ENCODE measurements around the gene GPR25.

The GPR25 gene

GRCh38 chr1:200908191-200908868 is 35.5 kb downstream of the GPR25 start:
- H3K4me3 ChIP-seq (ENCODE audit: insufficient read depth, low read length, poor library complexity, severe bottlenecking), result no peak overlapping the region
- H3K9ac ChIP-seq (ENCODE audit: low read length), result no peak overlapping the region
- H3K4me2 ChIP-seq (ENCODE audit: low read depth, low read length, poor library complexity, severe bottlenecking), result no peak overlapping the region
- no peak for TF ChIP-seq EZH2phosphoT487 (conservative IDR thresholded peaks at IDR 0.05; ENCODE audit: low read length)
- TF ChIP-seq, protein P1, sequence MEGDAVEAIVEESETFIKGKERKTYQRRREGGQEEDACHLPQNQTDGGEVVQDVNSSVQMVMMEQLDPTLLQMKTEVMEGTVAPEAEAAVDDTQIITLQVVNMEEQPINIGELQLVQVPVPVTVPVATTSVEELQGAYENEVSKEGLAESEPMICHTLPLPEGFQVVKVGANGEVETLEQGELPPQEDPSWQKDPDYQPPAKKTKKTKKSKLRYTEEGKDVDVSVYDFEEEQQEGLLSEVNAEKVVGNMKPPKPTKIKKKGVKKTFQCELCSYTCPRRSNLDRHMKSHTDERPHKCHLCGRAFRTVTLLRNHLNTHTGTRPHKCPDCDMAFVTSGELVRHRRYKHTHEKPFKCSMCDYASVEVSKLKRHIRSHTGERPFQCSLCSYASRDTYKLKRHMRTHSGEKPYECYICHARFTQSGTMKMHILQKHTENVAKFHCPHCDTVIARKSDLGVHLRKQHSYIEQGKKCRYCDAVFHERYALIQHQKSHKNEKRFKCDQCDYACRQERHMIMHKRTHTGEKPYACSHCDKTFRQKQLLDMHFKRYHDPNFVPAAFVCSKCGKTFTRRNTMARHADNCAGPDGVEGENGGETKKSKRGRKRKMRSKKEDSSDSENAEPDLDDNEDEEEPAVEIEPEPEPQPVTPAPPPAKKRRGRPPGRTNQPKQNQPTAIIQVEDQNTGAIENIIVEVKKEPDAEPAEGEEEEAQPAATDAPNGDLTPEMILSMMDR (IDR thresholded peaks at IDR 0.05; ENCODE audit: insufficient read depth, low read length, poor library complexity, severe bottlenecking), result no peak
- no peaks in the 10 kb centered on the region for H3K27me3 ChIP-seq (ENCODE audit: low read length)
- H3K79me2 ChIP-seq (ENCODE audit: insufficient read depth, low read length), result no peaks in the 10 kb centered on the region
- no peaks in the 10 kb centered on the region for H3K36me3 ChIP-seq (ENCODE audit: low read length)
- no peaks in the 10 kb centered on the region for H3K9me2 ChIP-seq (replicated peaks; ENCODE audit: insufficient read depth, low read length)
- no peaks in the 10 kb centered on the region for H4K20me1 ChIP-seq (ENCODE audit: low read depth, low read length)
- H2AFZ ChIP-seq (ENCODE audit: low read depth, low read length, severe bottlenecking), result no peak overlapping the region
- H3K9me3 ChIP-seq (ENCODE audit: insufficient read depth, low read length), result no peaks in the 10 kb centered on the region
- no peak overlapping the region for H3K27ac ChIP-seq (ENCODE audit: low read depth, low read length)
- H3F3A ChIP-seq (ENCODE audit: insufficient read depth), result no peaks in the 10 kb centered on the region

DNA sequence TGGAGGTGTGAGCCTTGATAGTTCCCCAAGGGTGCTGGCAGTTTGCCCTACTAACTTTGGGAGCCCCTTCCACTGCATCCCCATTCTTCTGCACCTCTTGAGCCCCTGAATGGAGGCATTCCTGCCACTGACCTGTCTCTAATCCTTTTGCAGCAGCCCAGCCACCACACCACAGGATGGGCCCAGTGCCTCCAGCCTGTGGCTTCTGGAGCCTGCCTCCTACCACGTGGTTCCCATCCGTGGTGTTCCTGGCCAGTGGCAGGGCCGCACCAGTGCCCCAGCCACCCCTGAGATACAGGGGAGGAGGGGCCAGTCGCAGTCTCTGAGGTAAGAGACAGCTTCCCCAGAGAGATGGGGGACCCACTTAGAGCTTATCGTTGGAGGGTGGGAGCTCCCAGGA is 36.3 kb downstream of the GPR25 start:
- Histone ChIP-seq H3K27ac (ENCODE audit: low read depth, low read length) (no peak overlapping the region), H3K27me3 (ENCODE audit: low read length) (no peaks in the 10 kb centered on the region), H3K9ac (ENCODE audit: low read length) (no peak overlapping the region), H3K4me3 (ENCODE audit: insufficient read depth, low read length, poor library complexity, severe bottlenecking) (no peak overlapping the region), H3K36me3 (ENCODE audit: low read length) (no peaks in the 10 kb centered on the region), H4K20me1 (ENCODE audit: low read depth, low read length) (no peaks in the 10 kb centered on the region), H3K79me2 (ENCODE audit: insufficient read depth, low read length) (no peaks in the 10 kb centered on the region), H3K9me3 (ENCODE audit: insufficient read depth, low read length) (no peaks in the 10 kb centered on the region), H2AFZ (ENCODE audit: low read depth, low read length, severe bottlenecking) (no peak overlapping the region), H3K9me2 (replicated peaks; ENCODE audit: insufficient read depth, low read length) (no peaks in the 10 kb centered on the region), H3K4me2 (ENCODE audit: low read depth, low read length, poor library complexity, severe bottlenecking) (no peak overlapping the region), H3F3A (ENCODE audit: insufficient read depth) (no peaks in the 10 kb centered on the region)
- no peak for TF ChIP-seq EZH2phosphoT487 (conservative IDR thresholded peaks at IDR 0.05; ENCODE audit: low read length)
- TF ChIP-seq, protein P1 (IDR thresholded peaks at IDR 0.05; ENCODE audit: insufficient read depth, low read length, poor library complexity, severe bottlenecking), result no peak

GRCh38 chr1:200909757-200910239 is 37.0 kb downstream of the GPR25 start:
- H3K9ac ChIP-seq (ENCODE audit: low read length), result no peak overlapping the region

More at GRCh38 chr1:200909757-200910239, 37.0 kb downstream of the GPR25 start:
- no peaks in the 10 kb centered on the region for H3F3A ChIP-seq (ENCODE audit: insufficient read depth)
- H3K79me2 ChIP-seq (ENCODE audit: insufficient read depth, low read length), result no peaks in the 10 kb centered on the region
- no peaks in the 10 kb centered on the region for H3K36me3 ChIP-seq (ENCODE audit: low read length)
- TF ChIP-seq, protein P1 (IDR thresholded peaks at IDR 0.05; ENCODE audit: insufficient read depth, low read length, poor library complexity, severe bottlenecking), result no peak
- TF ChIP-seq EZH2phosphoT487 (conservative IDR thresholded peaks at IDR 0.05; ENCODE audit: low read length), result no peak
- H3K27me3 ChIP-seq (ENCODE audit: low read length), result no peaks in the 10 kb centered on the region
- no peaks in the 10 kb centered on the region for H3K9me2 ChIP-seq (replicated peaks; ENCODE audit: insufficient read depth, low read length)
- H3K27ac ChIP-seq (ENCODE audit: low read depth, low read length), result no peak overlapping the region
- no peaks in the 10 kb centered on the region for H4K20me1 ChIP-seq (ENCODE audit: low read depth, low read length)
- no peaks in the 10 kb centered on the region for H3K9me3 ChIP-seq (ENCODE audit: insufficient read depth, low read length)
- H3K4me2 ChIP-seq (ENCODE audit: low read depth, low read length, poor library complexity, severe bottlenecking), result no peak overlapping the region
- no peak overlapping the region for H2AFZ ChIP-seq (ENCODE audit: low read depth, low read length, severe bottlenecking)
- H3K4me3 ChIP-seq (ENCODE audit: insufficient read depth, low read length, poor library complexity, severe bottlenecking), result no peak overlapping the region

Measured in SU-DHL-6 (cell line).